DMS79 treated with DMSO at 0.1 percent for 48 hours (cell line): ENCODE results near the gene LRRC61.
"Not testable (repeated sequence)": the region's sequence is repeated elsewhere in the genome, so short reads cannot be mapped to it uniquely, and the experiment has no call there.

ENCODE experiments used
- DNase-seq: peaks from one replicate; lab custom pipeline; 2025; lab: John Stamatoyannopoulos, UW

Gene LRRC61

GRCh38 chr7:150322833-150323681 lies at the start of gene LRRC61, which contains the start of gene ACTR3C:
LRRC61 (plus strand) TSS chr7:150323355; CDS start chr7:150336862, 13,507 bp downstream.
ACTR3C (minus strand) TSS chr7:150323545; CDS start chr7:150295296, 28,249 bp downstream.
- DNase-seq, result peak; percentile 71

DNA sequence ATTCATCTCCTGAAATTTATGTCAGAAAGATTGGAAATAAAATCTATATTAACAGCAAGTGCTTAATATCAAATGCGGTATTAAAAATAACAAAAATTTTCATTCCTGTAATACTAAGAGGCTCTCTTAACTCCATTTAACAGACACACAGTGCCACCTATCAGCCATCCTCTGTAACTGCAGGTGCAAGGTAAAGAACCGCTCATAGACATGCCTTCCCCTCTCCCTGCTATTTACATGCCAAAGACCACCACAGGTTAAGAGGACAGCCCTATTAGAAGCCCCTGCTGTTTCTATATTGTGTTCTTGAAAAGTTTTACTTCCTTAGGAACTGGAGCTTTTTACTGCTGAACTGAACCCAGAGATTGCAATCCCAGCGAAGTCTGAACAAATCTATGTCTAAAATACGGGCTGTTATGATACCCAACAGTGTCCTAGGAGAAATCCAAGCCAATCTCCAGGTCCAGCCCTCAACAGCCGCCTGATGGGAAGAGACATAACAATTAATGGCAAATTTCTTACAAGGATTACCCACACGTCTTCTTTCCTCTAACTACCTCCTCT lies 46.9 kb upstream of the LRRC61 start:
- peak; percentile 4 for DNase-seq

DNA sequence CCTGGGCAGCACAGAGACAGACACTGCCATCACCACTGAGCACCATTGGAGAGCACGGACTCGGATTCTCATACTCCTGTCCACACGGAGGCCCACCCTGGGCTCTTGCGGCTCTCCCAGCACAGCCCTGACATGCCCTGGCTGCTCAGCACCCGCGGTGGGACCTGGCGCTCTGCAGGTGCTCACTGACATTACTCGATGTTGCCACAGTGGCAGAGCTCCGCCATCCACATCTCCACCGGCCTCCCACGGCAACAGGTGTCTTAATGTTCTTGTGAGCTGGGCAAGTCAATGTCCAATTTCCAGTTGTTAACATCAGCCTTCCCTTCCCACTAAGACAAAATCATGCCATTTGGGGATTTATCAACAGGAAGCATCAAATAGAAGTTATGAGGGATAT lies 44.8 kb upstream of the LRRC61 start:
- DNase-seq, result not testable (repeated sequence)

- DNase-seq, result not testable (repeated sequence)
These were observed 41.3 kb upstream of the LRRC61 start for GRCh38 chr7:150281681-150282403.

GRCh38 chr7:150283111-150283510 lies 40.0 kb upstream of the LRRC61 start:
- DNase-seq, result not testable (repeated sequence)

DNA sequence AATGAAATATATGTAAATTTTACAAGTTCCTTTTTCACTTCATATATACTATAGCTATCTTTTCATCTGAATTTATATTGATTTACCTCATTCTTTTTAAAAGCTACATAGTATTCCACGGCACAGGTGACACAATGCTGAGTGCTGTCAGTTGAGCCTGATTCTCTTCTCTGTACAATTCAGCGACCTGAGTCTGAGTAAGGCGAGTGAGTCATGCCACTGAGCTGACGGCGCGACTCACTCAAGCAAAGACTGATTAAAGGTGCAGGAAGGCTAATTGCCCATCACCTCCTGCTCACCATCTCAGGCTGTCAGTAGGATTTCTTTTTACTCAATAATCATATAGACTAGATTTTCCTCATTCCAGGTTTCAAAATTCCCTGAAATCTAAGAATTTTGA lies 39.5 kb upstream of the LRRC61 start:
- DNase-seq, result not testable (repeated sequence)

DNA sequence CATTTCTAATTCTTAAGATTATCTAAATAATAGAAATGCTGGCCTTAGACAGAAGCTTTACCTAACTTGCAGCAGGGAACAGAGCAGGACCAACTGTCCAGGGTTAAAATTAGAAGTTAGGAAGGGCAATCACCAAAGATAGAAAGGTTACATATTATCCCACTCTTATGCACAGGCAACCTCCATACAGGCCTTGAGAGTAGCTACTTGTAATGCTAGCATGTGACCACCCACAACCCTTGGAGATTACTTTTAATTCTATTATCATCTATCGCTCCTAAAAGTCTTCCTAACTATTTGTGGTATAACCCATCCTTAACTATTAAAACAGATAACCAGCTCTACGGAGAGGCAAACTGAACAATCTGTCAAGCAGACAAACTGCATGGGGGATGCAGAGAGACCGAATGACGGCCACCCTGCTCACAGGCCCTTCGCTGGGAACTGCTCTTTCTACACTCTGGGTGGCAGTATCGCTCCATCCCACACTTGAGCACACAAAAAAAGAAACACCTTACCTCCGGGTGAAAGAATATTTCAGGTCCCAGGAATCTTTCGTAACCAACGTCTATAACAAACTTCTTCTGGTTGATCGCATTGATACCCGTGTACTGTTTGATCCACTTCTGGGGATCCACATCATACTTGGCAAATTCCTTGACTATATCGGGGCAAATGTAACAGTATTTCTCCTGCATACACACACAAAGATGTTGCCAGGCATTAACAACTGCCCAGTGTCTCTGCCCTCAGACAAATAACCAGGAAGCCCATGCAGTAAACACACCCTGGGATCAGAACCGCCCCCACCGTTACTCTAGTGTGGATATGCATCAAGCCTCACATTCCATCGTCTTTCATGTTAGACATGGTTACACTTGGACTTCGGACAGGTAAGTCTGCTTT lies 37.1 kb upstream of the LRRC61 start:
- DNase-seq, result peak; percentile 20

GRCh38 chr7:150287815-150288214 lies 35.3 kb upstream of the LRRC61 start:
- DNase-seq, result not testable (repeated sequence)

- not testable (repeated sequence) for DNase-seq
These were observed 34.3 kb upstream of the LRRC61 start for GRCh38 chr7:150288816-150289215.

DNA sequence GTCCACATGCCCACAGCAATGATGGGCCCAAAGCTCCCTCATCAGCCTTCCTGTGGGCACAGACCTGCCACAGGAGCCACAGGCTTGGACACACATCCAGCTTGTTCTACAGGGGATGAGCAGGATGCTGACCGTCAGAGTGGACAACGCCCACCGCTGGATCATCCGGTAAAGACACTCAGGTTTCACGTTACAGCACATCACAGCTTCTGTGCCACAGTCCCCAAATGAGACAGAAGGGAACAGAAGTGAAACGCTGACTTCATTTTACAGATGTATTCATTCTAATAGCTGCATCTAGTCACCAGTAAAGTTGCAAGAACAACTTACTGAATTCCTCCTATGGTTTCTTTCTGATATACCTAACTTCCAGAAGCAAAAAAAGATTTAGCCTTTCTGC lies 32.8 kb upstream of the LRRC61 start:
- not testable (repeated sequence) for DNase-seq

DNA sequence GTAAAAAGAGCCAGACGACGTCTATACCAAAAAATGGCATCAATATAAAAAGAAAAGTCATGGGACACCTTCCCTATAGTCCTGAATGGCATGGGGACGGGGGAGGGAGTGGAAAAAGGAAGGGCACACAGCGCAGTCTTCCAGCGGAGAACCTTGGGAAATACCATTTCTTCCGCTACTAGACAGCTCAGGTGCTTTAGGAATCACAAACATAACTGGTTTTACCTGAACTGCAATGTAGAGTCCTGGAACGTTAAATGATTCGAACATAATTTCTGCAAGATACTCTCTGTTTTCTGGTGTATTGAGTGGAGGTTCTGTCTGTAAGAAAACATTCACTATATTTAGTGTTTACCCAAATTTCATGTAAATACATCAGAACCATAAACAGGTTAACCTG lies 28.1 kb upstream of the LRRC61 start:
- DNase-seq, result not testable (repeated sequence)

- not testable (repeated sequence) for DNase-seq
These were observed 27.5 kb upstream of the LRRC61 start for GRCh38 chr7:150295614-150296013.

DNA sequence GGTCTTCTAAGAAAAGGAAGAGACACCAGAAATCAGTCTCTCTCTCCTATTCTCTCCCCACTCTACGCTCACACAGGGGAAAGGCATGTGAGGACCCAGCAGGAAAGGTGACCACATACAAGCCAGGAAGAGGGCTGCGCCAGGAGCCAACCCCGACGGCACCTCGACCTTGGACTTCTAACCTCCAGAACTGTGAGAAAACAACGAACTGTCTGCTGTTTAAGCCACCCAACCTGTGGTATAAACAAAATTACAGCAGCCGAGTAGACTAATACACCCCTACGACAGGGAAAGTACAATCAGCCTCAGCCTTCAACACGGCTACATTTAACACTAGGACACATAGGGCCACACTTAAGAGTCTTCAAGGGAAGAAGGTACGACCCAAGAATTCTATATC lies 26.4 kb upstream of the LRRC61 start:
- not testable (repeated sequence) for DNase-seq

GRCh38 chr7:150297978-150298377 lies 25.2 kb upstream of the LRRC61 start:
- not testable (repeated sequence) for DNase-seq

GRCh38 chr7:150302908-150303310 lies 20.2 kb upstream of the LRRC61 start:
- DNase-seq, result not testable (repeated sequence)

DNA sequence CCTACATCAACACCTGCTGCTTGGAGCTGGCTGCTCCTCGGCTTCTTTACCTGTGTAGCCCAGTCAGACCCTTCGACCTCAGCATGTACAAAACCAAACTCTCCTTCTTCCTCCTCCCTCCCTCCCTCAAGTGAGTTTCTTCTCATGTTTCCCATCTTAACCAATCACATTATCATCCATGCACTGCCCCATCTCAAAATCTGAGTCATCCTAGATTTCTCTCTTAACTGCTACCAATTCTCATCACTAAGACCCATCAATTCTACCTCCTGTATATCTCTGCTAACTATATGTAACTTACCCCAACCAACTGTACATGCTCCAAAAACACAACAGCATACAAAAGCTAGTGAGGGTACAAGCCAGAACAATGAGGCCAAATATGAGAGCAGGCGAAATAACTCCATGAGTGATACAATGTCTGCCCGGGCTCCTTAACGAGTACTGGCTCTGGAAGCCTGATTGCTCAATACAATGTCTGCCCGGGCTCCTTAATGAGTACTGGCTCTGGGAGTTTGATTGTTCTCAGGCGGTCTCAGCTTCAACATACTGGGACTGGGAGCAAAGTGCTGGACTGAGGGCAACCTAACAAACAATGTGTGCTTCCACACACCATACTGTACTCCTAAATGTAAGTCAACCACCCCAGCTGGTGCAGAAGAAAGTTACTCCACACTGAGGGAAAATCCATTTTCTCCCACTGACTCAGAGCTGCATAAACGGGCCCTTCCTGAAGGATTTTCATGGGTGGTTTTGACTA lies 18.5 kb upstream of the LRRC61 start:
- DNase-seq, result not testable (repeated sequence)

DNA sequence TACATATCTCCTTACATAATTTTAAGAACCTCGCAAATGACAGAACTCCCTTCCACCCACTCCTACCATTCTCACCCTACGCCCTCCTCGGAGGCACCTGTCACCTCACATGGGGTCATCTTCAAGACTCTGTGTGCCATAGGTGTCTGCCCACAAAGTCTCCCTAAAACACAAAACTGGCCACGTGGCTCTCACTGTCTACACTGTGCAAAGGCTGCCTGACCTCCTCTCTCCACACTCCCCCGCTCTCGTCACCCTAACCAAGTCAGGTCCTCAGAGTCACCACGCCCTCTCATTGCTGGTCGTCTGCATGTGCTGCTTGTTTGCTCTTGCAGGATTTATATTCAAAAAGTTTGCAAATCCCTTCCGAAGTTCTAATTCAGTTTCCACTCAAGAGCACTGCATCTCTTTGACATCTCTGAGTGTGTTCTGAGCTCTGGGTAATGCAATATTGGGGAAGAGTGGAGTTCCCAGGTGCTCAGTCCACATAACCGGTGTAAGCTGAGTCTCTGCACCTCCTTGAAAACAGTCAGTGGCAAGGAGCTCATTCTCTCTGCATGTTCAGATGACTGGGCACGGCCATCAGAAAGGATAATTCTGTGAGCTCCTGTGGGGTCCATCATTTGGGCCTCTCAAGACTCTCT lies 17.8 kb upstream of the LRRC61 start:
- DNase-seq, result not testable (repeated sequence)

DNA sequence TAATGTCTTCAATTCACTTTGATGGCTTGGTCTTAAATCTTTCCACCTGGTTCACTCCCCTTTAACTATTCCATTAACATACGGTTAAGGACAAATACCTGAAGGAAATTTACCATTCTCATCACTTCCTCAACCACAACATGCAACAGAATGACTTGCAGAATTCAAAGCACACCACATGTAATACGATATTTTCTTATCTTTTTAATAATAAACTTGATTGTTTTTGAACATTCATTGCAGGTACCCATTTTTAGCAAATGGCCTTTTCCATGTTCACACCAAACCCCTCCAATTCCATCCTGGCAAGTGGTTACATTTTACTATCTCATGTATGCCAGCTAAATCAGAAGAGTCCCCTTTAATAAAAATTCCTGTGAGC lies 17.3 kb upstream of the LRRC61 start:
- DNase-seq, result not testable (repeated sequence)

GRCh38 chr7:150306377-150306776 lies 16.8 kb upstream of the LRRC61 start:
- not testable (repeated sequence) for DNase-seq

DNA sequence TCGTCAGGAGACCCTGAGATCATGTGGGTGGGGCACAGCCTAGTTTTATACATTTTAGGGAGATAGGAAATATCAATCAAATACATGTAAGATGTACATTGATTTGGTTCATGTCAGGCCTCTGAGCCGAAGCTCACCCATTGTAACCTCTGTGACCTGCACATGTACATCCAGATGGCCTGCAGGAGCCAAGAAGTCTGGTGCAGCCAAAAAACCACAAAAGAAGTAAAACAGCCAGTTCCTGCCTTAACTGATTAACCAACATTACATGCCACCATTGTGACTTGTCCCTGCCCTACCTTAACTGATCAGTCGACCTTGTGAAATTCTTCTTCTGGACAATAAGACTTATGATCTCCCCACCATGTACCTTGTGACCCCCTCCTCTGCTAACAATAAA lies 16.0 kb upstream of the LRRC61 start:
- DNase-seq, result no peak
